Motor neuron (in vitro differentiated cells): ENCODE data around the gene CD38. TPM values are rescaled to one million over a fixed set of nuclear protein-coding genes. Genes with fewer than 3 reads are reported as not detected.
A peak's percentile ranks its signal among the peaks of the same experiment; 100 is the strongest.

ENCODE experiments used
- ATAC-seq, 8 experiments: fragments of 200-7000 bp; cut with Tn5 transposase; replicated peaks in 6 of 8; 2 replicates each; pipeline ENCODE4 v1.8.0; 2021; ENCODE audit warnings: mild to moderate bottlenecking in 8 of 8, moderate library complexity in 8 of 8
- H3K27ac ChIP-seq, 2 donors: fragments of 250-450 bp; sonication (Bioruptor Pico); 2 replicates each; pipeline ENCODE4 v1.9.0; 2021; ENCODE audit warnings: antibody characterized with exemption in 2 of 2, mild to moderate bottlenecking in 2 of 2, moderate library complexity in 1 of 2
- H3K4me1 ChIP-seq, 2 donors: fragments of 250-450 bp; sonication (Bioruptor Pico); replicated peaks in 1 of 2; 2 replicates each; pipeline ENCODE4 v1.6.1; 2021; ENCODE audit warnings: antibody characterized with exemption in 2 of 2, mild to moderate bottlenecking in 2 of 2, moderate library complexity in 1 of 2
- H3K4me3 ChIP-seq, 5 donors: fragments of 250-450 bp; sonication (Bioruptor Pico); 2 replicates each; pipeline ENCODE4 v1.9.0; 2021; ENCODE audit warnings: antibody characterized with exemption in 5 of 5, mild to moderate bottlenecking in 5 of 5, moderate library complexity in 4 of 5
- WGBS, 10 experiments: fragments of 450-650 bp; shearing (Covaris generic); methylation state at CpG; one replicate each; pipeline ENCODE4 v1.0.0; 2022; 5-methylcytosine and 5-hydroxymethylcytosine counted together
- in situ Hi-C, 9 experiments: fragments of 400-800 bp; cut with MboI; loops; one replicate each; pipeline ENCODE4 v1.15.0; 2021; ENCODE audit warnings: low sequenced_read_pairs in 9 of 9, low pct_unique_long_range_greater_than_20kb in 2 of 9; ENCODE audit not compliant: unreplicated experiment in 9 of 9
- total RNA-seq, 8 experiments: library from RNA; unstranded; fragments of 300-600 nt; gene quantifications; 2 replicates each; pipeline versions ENCODE4 v1.2.3 to v1.2.4, GENCODE V29; 2022

CD38 gene
- total RNA-seq, 8 experiments from 2014 or later = 0.14 to 2.6 (median 0.71) TPM

DNA sequence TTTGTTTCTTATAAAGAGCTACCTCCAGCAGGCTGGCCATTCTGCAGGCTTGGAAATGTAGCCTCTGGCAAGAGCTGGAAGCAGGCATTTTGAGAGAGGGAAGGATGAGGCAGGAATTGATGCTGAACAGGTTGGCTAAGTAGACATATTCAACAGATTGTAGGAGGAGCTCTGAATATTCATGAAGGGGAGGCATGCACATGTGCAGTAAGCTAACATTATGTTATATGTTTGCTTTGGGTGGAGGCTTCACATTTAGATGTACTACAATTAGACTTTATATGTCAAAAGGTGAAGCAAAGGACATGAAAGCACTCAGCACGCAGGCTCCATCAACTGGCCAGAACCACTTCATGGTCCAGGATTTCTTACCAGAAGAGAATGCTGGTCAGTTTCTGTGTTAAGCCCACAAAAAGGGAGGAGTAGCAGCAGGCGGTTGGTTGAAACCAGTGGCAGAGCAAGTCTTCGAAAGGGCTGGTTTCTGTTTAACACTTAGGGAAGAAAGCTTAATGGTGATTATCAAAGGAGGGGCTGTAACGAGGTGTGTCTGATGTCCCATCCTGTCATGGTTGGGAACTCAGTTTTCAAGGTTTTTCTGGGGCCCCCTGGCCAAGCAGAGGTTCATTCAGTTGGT is 105.6 kb downstream of the CD38 start:
- Histone ChIP-seq H3K27ac (no peak overlapping the region), H3K4me3 (no peak overlapping the region), H3K4me1 (no peaks in the 10 kb centered on the region)
- 4 to 100% (median 76%) methylated on average over 1 to 4 of the region's 4 CpGs; no CpG with 5 or more reads in 5 of the 10 experiments for WGBS, 10 experiments
- peak in 3 of 8 experiments; percentile 66 to 88 (median 81) for ATAC-seq
- in situ Hi-C loops = loop anchor here in 1 of 9 experiments (10.0 kb wide), 1 partner anchor 71 kb away; no protein-coding TSS in a partner anchor

- H3K4me1 ChIP-seq = no peaks in the 10 kb centered on the region
- H3K4me3 ChIP-seq = no peak overlapping the region
- H3K27ac ChIP-seq = no peak overlapping the region
- in situ Hi-C loops = loop anchor here in 1 of 9 experiments (10.0 kb wide), 1 partner anchor 70 kb away; no protein-coding TSS in a partner anchor
- ATAC-seq = no peak
- 0 to 75% (median 57%) methylated on average over 1 to 3 of the region's 3 CpGs; no CpG with 5 or more reads in 4 of the 10 experiments for WGBS, 10 experiments
These were observed 106.5 kb downstream of the CD38 start for GRCh38 chr4:15884666-15885065.

DNA sequence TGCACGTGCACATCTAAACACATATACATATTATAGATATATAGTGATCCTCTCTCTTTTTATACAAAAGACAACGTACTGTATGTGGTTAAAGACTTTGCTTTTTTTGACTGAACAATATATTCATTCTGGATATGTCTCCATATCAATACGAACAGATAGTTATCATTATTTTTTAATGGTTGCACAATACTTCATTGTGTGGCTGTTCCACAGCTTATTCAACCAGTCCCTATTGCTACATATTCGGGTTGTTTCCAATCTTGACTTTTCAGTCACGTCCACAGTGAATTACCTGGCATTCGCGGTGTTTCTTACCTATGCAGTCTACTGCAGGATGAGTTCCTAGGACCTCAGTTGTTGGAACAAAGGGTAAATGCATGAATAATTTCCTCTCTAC is 107.3 kb downstream of the CD38 start:
- no peak for ATAC-seq
- no peak overlapping the region for H3K27ac ChIP-seq
- WGBS, 10 experiments = 14 to 93% (median 68%) methylated on average over 1 to 7 of the region's 7 CpGs

GRCh38 chr4:15888515-15888914 is 110.4 kb downstream of the CD38 start:
- no peak overlapping the region for H3K27ac ChIP-seq
- in situ Hi-C loops = loop anchor here in 1 of 9 experiments (10.0 kb wide), 1 partner anchor 66 kb away; no protein-coding TSS in a partner anchor
- 47 to 100% (median 93%) methylated on average over 2 to 8 of the region's 9 CpGs; no CpG with 5 or more reads in 1 of the 10 experiments for WGBS, 10 experiments
- no peaks in the 10 kb centered on the region for H3K4me1 ChIP-seq
- no peak for ATAC-seq
- H3K4me3 ChIP-seq = no peak overlapping the region

More for the DNA sequence above, 107.3 kb downstream of the CD38 start:
- in situ Hi-C loops = loop anchor here in 1 of 9 experiments (10.0 kb wide), 1 partner anchor 69 kb away; no protein-coding TSS in a partner anchor
- H3K4me3 ChIP-seq = no peak overlapping the region
- no peaks in the 10 kb centered on the region for H3K4me1 ChIP-seq

DNA sequence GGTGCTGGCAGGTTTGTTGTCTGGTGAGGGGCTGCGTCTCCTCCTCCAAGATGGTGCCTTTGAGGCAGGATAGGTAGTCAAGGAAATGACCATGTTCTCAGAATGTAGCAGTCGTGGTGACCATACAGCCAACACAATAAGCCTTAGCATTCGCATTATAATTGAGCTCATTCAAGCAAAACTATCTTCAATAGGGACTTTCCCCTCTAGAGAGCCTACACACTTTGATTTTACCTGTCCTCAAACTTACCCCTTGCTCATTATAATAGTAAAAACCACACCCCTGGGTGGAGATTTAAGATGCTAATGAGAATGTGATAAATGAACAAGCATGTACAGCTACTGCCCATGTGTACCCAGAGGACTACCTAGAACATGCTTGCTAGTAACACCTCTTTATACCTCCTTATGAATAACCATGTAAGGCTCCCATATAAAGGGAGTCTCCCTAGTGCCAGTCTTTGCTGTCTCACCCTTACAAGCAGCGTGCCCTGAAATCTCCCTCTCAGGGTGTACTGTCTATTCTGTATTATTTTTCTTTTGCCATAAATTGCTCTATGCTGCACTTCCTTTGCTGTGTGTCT is 112.2 kb downstream of the CD38 start:
- H3K4me1 ChIP-seq = no peaks in the 10 kb centered on the region
- ATAC-seq = peak in 3 of 8 experiments; percentile 17 to 46 (median 31)
- in situ Hi-C loops = no loop called here
- WGBS, 10 experiments = 60 to 100% (median 80%) methylated on average over 1 to 4 of the region's 4 CpGs; no CpG with 5 or more reads in 1 of the 10 experiments
- no peak overlapping the region for H3K27ac ChIP-seq
- no peak overlapping the region for H3K4me3 ChIP-seq

- in situ Hi-C loops = no loop called here
- ATAC-seq = peak in 1 of 8 experiments; percentile 65
- H3K4me1 ChIP-seq = no peaks in the 10 kb centered on the region
- no peak overlapping the region for H3K27ac ChIP-seq
- H3K4me3 ChIP-seq = no peak overlapping the region
- WGBS, 10 experiments = 22 to 100% (median 50%) methylated on average over 1 to 4 of the region's 4 CpGs; no CpG with 5 or more reads in 2 of the 10 experiments
These were observed 113.2 kb downstream of the CD38 start for GRCh38 chr4:15891312-15891711.

- in situ Hi-C loops = no loop called here
- 9 to 100% (median 83%) methylated on average over 1 to 4 of the region's 4 CpGs; no CpG with 5 or more reads in 2 of the 10 experiments for WGBS, 10 experiments
These were observed 115.8 kb downstream of the CD38 start for GRCh38 chr4:15893962-15894361.

DNA sequence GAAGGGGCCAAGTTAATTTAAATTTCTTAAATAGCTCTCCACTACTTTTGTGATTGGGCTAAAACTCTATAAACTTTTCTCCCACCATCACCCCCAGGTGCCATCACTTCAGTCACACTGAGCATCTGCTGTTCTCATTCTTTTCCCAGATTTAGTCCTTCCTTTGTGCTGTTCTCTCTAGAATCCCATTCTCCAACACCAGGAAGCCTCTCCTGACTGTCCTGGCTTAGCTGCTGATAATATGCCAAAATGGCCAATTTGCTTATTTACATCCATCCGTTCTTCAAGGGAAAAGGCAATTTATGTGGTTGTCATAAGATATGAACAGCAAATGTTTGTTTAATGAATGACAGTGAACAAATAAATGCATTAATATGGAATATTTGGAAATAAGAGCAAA is 116.3 kb downstream of the CD38 start:
- no peak overlapping the region for H3K4me3 ChIP-seq
- in situ Hi-C loops = no loop called here
- no peak overlapping the region for H3K27ac ChIP-seq
- H3K4me1 ChIP-seq = no peaks in the 10 kb centered on the region
- ATAC-seq = no peak
- WGBS, 10 experiments = 15 to 100% (median 71%) methylated on average over 1 of the region's 1 CpG; no CpG with 5 or more reads in 3 of the 10 experiments

More at GRCh38 chr4:15893962-15894361, 115.8 kb downstream of the CD38 start:
- no peak overlapping the region for H3K4me3 ChIP-seq
- no peaks in the 10 kb centered on the region for H3K4me1 ChIP-seq
- ATAC-seq = peak in 3 of 8 experiments; percentile 86 to 97 (median 97)
- no peak overlapping the region for H3K27ac ChIP-seq

DNA sequence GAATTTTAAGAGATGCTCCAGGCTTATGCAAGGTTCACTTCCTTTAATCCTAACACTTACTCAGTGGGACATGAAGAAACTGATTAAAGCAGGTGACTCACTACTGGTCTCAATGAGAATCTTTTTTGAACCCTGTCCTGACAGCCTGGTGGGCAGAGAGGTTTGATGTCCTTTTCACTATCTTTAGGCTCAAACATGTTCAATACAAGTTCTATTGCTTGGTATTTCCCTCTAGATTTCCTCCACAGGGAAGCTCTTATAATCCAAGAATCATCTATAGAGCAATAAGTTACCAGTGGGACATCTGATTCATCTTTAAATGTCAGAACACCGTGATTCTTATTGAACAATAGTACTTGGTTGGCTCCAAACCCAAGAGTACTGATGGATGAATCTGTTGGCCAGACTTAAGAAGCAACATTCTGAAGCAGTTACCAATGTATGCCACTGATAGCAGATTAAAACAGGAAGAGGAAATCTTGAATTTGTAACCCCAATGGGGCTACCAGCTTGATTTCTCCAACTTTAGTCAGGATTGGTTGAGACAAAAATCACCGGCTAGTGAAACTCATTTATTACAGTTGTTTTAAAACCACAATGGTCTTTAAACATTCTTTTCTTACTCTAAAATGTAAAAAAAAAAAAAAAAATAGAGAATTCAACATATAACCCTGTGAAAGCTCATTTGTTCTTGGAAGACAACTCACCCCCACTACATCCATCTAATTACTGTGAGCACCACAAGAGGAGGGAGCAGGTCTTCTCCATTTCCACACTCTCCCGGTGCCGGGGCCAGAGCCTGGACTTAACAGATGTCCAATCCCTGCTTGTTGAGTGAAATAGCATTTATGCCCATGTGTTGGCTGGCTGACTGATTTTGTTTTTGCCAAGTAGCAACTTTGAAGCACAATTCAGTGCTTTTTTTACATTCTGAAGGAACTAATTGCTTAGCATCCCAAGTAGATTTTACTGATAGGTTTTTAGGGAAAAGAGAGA is 117.1 kb downstream of the CD38 start:
- H3K4me1 ChIP-seq = no peaks in the 10 kb centered on the region
- WGBS, 10 experiments = 14 to 100% (median 72%) methylated on average over 1 to 4 of the region's 4 CpGs
- H3K4me3 ChIP-seq = no peak overlapping the region
- in situ Hi-C loops = no loop called here
- ATAC-seq = no peak
- no peak overlapping the region for H3K27ac ChIP-seq

DNA sequence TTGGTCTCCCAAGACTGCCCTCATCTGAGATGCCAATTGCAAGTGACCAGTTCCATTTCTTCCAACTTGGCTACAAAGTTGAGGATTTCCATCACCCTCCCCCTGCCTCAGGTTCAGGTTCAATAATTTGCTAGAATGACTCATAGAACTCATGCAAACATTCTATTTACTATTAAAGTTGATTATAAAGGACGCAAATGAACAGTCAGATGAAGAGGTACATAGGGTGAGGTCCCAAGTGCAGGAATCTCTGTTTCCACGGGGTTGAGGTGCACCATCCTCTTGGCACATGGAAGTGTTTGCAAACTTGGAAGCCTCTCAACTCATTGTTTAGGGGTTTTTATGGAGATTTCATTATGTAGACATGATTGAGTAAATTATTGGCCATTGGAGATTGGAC is 119.4 kb downstream of the CD38 start:
- 56 to 100% (median 81%) methylated on average over 1 to 2 of the region's 2 CpGs; no CpG with 5 or more reads in 2 of the 10 experiments for WGBS, 10 experiments
- in situ Hi-C loops = no loop called here
- H3K4me1 ChIP-seq = no peaks in the 10 kb centered on the region
- ATAC-seq = no peak
- no peak overlapping the region for H3K27ac ChIP-seq
- no peak overlapping the region for H3K4me3 ChIP-seq

GRCh38 chr4:15898902-15899301 is 120.8 kb downstream of the CD38 start:
- Histone ChIP-seq H3K4me1 (no peaks in the 10 kb centered on the region), H3K4me3 (no peak overlapping the region), H3K27ac (no peak overlapping the region)
- in situ Hi-C loops = no loop called here
- ATAC-seq = no peak

GRCh38 chr4:15899511-15899910 is 121.4 kb downstream of the CD38 start:
- no peak for ATAC-seq
- Histone ChIP-seq H3K4me1 (no peaks in the 10 kb centered on the region), H3K4me3 (no peak overlapping the region), H3K27ac (no peak overlapping the region)
- in situ Hi-C loops = no loop called here
- 22 to 100% (median 68%) methylated on average over 1 of the region's 1 CpG; no CpG with 5 or more reads in 4 of the 10 experiments for WGBS, 10 experiments
